ENCODE data around the gene TMEM239.

Gene TMEM239

GRCh38 chr20:2865630-2866029 is 49.5 kb downstream of the TMEM239 start:
- Mint-ChIP-seq H3K27ac (no peak overlapping the region), H3K36me3 (ENCODE audit: low read depth) (peaks cover 72% of the 10 kb centered on the region), H3K4me3 (no peak overlapping the region), H3K9me3 (no peaks in the 10 kb centered on the region), H3K4me1 (ENCODE audit: low read depth) (peaks cover 22% of the 10 kb centered on the region), H3K27me3 (no peaks in the 10 kb centered on the region)
- intact Hi-C loops (cut with micrococcal nuclease), result loop anchor here (10.0 kb wide), 1 partner anchor 171 kb away; the partner anchor contains the start of gene EBF4

DNA sequence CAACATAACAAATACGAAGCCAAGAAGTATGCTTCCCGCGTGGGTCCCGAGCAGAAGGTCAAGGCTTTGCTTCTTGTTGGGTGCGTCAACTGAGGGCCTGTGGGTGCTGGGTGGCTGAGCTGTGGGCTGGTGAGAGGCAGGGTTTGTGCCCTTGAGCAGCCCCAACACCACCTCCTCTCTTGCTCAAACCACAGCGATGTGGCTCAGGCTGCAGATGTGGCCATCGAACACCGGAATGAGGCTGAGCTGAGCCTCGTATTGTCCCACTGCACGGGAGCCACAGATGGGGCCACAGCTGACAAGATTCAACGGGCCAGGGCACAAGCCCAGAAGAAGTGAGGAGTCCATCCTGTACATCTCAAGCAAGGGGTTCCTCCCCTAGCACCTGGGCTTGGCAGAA is 50.1 kb downstream of the TMEM239 start:
- peaks cover 28% of the 10 kb centered on the region for H3K4me1 Mint-ChIP-seq (ENCODE audit: low read depth)
- intact Hi-C loops (cut with micrococcal nuclease), result loop anchor here (10.0 kb wide), 1 partner anchor 171 kb away; the partner anchor contains the start of gene EBF4
- no peaks in the 10 kb centered on the region for H3K9me3 Mint-ChIP-seq
- no peak overlapping the region for H3K27ac Mint-ChIP-seq
- H3K27me3 Mint-ChIP-seq, result no peaks in the 10 kb centered on the region
- H3K36me3 Mint-ChIP-seq (ENCODE audit: low read depth), result peaks cover 65% of the 10 kb centered on the region
- H3K4me3 Mint-ChIP-seq, result no peak overlapping the region

DNA sequence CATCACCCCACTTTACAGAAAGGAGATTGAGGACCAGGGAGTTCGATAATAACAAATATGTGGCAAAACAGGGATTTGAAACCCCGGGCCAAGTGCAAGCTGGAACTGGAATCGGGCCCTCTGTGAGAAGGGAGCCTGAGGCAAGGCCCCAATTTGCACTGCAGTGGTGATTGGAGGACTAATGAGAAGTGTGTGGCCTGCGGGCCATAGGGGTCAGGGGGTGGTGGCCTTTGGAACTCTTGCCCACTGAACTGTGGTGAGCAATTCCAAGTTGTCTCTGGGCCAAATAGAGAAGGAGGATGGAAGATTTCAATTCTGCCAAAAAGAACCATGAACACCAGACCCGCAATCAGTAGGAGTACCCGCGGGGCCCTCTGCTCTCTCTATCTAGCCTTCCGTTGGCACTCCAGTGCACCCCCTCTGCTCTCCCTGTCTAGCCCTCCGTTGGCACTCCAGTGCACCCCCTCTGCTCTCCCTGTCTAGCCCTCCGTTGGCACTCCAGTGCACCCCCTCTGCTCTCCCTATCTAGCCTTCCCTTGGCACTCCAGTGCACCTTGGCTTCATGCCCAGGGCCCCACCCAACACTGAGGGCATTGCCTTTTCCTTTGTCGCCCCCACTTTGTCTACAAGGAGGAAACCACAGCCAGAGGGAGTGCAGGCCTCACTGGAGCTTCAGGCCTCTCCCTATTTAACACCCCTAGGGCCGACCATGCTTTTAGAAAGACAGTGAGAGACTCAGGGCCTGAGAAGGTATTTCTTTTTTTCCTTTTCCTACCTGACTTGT is 51.1 kb downstream of the TMEM239 start:
- intact Hi-C loops (cut with micrococcal nuclease), result loop anchor here (10.0 kb wide), 1 partner anchor 172 kb away; the partner anchor contains the start of gene EBF4
- Mint-ChIP-seq H3K4me3 (no peak overlapping the region), H3K27ac (peak overlapping the region; percentile 66), H3K27me3 (peaks cover 7% of the 10 kb centered on the region), H3K36me3 (ENCODE audit: low read depth) (peaks cover 55% of the 10 kb centered on the region), H3K9me3 (no peaks in the 10 kb centered on the region), H3K4me1 (ENCODE audit: low read depth) (peaks cover 38% of the 10 kb centered on the region)
